GM10248 (cell line): ENCODE results near the gene MEIS3.

Experiments
- CTCF ChIA-PET: fragments of 300-600 bp; sonication (Branson Sonifier 250); formaldehyde crosslinking; extraction: SDS; loops from one replicate; lab custom pipeline; 2021; ENCODE audit warnings: antibody characterized with exemption; lab: Yijun Ruan, JAX
- POLR2A ChIA-PET: fragments of 350-650 bp; sonication (Branson Sonifier 250); formaldehyde crosslinking; extraction: SDS; loops from one replicate; lab custom pipeline; 2020; ENCODE audit warnings: antibody characterized with exemption; lab: Yijun Ruan, JAX
- DNase-seq: peaks from one replicate; pipeline ENCODE4 v3.0.0; 2012; ENCODE audit errors: extremely low spot score
- CTCF ChIP-seq: IDR thresholded peaks from 2 replicates; pipeline ENCODE4 v1.5.1; 2012; ENCODE audit warnings: mild to moderate bottlenecking, low read depth; ENCODE audit errors: extremely low read depth, missing control alignments, control extremely low read depth

MEIS3 gene

DNA sequence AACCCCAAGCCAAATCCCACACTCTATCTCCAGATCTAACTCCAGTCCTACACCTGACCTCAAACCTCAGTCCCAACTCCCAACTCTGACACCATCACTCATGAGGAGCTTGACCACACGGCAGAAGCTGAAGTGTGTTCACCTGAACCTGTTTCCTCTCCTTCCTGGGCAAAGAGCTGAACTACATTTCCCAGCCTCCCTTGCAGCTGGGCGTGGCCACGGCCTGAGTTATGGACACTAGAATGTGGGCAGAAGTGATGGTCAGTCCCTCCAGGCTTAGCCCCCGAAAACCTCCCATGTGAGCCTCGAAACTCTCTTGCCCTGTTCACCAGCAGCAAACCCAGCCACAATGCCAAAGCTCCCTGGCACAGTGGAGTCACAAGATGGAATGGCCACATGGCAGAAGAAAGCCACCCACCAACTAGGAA lies 19.5 kb upstream of the MEIS3 start:
- POLR2A ChIA-PET: interaction anchor here (0.7 kb wide), 1 partner anchor 289 kb away, joined by 3 read pairs; no protein-coding TSS in a partner anchor
- TF ChIP-seq CTCF: no peak
- CTCF ChIA-PET: interaction anchor here (1.0 to 13.1 kb wide), 9 partner anchors 11 to 275 kb away, joined by 3 to 288 read pairs (median 8); partner anchors contain the start of genes KPTN and NAPA
- no peak for DNase-seq

GRCh38 chr19:47437500-47437899 lies 18.2 kb upstream of the MEIS3 start:
- ChIA-PET POLR2A (no interaction called here), CTCF (interaction anchor here (0.9 to 13.1 kb wide), 10 partner anchors 9 to 303 kb away, joined by 3 to 288 read pairs (median 10); partner anchors contain the start of genes KPTN and NAPA)

GRCh38 chr19:47436712-47437401 lies 17.5 kb upstream of the MEIS3 start:
- ChIA-PET CTCF (interaction anchor here (0.6 to 13.1 kb wide), 59 partner anchors 9 to 540 kb away, joined by 3 to 288 read pairs (median 4); partner anchors contain the start of genes DHX34, EHD2, INAFM1 and KPTN), POLR2A (no interaction called here)
- peak; percentile 87 for TF ChIP-seq CTCF
- DNase-seq: peak; percentile 87

More at GRCh38 chr19:47437500-47437899, 18.2 kb upstream of the MEIS3 start:
- no peak for TF ChIP-seq CTCF
- DNase-seq: no peak

GRCh38 chr19:47435883-47436417 lies 16.6 kb upstream of the MEIS3 start:
- POLR2A ChIA-PET: no interaction called here
- no peak for DNase-seq
- CTCF ChIA-PET: interaction anchor here (0.7 to 13.1 kb wide), 42 partner anchors 8 to 350 kb away, joined by 3 to 288 read pairs (median 5); partner anchors contain the start of genes DHX34, EHD2, INAFM1 and KPTN
- TF ChIP-seq CTCF: no peak

DNA sequence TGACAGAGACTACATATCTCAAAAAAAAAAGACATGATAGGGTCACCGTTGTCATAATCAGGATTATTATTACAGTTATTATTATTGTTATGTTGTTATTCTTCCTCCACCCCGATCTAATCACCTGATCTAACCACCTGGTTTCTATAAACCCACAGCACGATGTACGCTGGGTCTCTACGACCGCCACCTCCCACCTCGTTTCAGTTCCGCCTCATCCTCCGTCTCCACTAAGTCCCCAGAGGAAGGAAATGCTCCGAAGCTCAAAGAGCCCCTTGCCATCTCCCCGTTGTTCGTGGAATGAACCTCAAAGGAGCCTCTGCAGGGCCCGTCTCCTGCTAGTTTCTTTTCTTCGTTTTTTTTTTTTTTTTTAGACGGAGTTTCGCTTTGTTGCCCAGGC lies 15.9 kb upstream of the MEIS3 start:
- TF ChIP-seq CTCF: no peak
- POLR2A ChIA-PET: no interaction called here
- CTCF ChIA-PET: interaction anchor here (0.8 to 13.1 kb wide), 13 partner anchors 7 to 324 kb away, joined by 3 to 288 read pairs (median 8); partner anchors contain the start of genes DHX34, KPTN and NOP53
- no peak for DNase-seq

- ChIA-PET CTCF (interaction anchor here (0.8 to 13.1 kb wide), 9 partner anchors 11 to 309 kb away, joined by 3 to 288 read pairs (median 3); partner anchors contain the start of genes DHX34, KPTN and NAPA), POLR2A (no interaction called here)
- TF ChIP-seq CTCF: no peak
- no peak for DNase-seq
These were observed 14.8 kb upstream of the MEIS3 start for GRCh38 chr19:47434088-47434487.
